GM19452 (cell line): ENCODE data around the gene DLG2.

Experiments used
- ATAC-seq: cut with Tn5 transposase; IDR thresholded peaks from one replicate; pipeline ENCODE4 v1.9.1; 2021; ENCODE audit not compliant: unreplicated experiment

Gene DLG2

DNA sequence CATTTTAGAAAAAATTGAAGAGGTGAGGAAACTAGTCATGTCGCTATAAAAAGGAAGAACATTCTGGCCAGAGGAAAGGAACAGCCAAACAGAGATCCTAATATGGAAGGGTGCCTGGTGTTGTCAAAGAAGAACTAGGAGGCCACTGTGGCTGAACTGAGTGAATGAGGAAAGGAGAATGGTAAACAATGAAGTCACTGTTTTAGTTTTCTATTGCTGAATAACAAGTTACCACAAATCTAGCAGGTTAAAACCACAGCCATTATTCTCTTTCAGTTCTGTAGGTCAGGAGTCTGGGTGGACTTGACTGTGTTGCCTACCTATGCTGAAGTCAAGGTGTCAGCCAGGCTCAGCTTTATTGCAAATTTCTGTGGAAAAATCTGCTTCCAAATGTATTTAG lies 1791.7 kb downstream of the DLG2 start:
- peak; percentile 90 for ATAC-seq

DNA sequence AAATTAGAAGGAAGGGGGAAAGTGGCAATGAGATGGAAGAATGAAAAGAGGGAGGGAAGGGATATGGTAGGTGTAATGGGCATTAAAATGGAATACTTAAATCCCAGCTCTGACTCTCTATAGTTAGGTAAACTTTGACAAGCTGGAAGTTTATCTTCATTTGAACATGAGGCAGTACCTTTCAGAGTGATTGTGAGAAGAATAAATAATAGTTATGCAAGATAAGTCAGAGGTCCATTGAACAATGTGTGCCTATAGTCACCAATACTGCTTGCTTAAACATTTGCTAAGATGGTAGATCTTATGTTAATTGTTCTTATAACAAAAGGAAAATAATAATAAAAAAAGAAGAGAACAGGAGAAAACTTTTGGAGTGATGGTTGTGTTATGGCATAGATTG lies 1795.2 kb downstream of the DLG2 start:
- no peak for ATAC-seq

DNA sequence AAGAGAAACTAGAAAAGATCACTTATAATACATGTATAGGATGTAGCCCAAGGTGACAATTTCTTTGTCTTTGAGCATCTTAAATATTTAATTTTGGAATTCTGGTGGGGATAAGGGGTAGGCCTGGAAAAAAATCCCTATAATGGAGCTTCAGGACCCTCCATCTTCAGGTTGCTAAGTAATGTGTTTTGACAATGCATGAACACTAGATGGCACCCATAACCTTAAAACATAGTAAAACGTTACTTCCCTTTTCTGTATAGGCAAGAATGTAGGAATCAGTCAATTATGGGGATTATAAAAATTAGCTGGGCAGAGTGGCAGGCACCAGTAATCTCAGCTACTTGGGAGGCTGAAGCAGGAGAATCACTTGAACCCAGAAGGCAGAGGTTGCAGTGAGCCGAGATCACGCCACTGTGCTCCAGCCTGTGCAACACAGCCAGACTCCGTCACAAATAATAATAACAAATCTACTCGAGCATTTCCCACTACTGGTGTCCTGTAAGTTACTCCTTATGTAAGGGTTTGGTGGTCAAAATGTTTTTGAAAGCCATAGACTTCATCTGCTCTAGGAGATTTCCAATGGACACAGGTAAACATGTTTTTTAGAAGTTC lies 1799.1 kb downstream of the DLG2 start:
- ATAC-seq: peak; percentile 78

DNA sequence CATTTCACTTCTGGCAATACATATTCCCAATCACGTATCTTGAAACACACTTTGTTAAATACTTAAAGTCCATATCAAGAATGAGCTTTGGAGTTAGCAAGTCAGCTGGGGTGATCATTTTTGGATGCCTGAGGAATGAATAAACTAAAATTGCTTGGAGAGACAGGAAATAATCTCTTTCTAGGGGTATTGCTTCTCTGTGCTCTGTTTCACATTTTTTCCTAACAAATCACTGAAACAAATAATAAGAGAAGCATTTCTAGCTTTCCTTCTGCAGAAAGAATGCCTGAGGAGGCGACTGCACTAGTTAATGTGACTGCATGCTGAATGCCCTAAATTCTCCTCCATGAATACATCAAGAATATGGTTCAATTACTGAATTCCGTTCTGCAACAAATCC lies 1799.6 kb downstream of the DLG2 start:
- ATAC-seq: no peak

DNA sequence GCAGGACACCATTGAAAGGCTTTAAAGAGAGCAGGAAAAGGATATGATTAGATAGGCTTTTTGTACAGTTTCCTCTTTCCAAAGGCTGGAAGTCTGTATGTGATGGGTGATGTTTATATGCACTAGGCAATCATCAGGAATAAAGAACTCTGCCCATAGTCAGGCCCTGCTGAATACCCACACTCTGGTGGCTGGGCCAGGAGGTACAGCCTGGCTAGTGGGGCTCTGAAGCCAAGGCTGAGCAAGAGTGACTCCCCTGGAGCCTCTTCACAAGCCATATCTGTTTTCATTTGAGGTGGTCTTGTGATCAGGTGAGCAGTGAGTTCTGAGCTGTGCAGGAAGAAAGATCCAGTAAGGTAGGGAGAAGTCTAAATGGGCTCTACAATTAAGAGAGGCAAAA lies 1801.1 kb downstream of the DLG2 start:
- ATAC-seq: no peak

DNA sequence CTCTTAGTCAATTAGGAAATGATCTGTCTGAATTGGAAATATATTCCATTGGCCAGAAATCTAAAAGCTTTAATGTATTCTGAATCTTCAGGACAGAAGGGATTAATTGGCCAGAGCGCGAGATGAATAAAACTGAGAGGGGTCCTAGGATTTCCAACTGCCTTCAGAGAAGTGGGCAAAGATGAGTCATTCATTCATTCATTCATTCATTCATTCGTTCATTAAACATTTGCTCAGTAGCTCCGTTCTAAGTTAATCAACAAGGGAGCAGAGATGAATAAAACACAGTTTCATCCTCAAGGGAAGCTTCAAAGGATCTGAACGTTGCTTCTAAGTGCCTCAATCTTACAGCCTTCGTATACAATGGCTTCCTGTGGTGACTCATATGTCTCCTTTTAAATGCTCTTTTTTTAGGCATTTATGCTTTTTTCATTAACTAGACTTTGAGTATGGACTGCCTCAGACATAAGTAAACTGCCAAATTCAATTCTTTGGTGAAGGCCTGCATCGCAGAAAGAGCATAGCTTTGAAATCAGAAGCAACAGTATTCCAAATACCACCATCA lies 1803.6 kb downstream of the DLG2 start:
- ATAC-seq: no peak

DNA sequence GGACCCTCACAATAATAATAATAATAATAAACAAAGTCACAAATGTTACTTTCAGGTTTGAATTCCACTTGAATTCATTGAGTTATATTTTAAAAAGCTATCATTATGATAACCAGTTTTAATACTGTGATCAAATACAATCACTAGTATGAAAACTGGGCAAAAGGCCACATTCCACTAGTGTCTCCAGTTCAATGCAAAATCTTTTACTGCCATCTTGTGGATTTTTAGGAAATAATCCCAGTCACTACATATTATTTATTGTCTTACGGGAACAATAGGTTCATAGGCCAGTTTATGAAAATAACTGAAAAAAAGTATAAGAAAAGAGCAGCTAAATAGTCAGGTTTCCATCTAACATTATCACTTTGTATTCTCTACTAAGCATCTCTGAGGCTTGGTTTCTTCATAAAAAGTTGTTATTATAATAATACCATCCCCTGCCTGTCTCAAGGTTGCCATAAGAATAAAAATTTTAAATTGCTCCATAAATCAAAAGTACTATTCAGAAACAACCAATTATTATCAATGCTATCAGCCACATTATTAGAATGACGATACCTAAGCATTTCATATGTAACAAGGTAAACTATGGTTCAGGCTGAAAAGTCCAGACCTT lies 1807.1 kb downstream of the DLG2 start:
- no peak for ATAC-seq

DNA sequence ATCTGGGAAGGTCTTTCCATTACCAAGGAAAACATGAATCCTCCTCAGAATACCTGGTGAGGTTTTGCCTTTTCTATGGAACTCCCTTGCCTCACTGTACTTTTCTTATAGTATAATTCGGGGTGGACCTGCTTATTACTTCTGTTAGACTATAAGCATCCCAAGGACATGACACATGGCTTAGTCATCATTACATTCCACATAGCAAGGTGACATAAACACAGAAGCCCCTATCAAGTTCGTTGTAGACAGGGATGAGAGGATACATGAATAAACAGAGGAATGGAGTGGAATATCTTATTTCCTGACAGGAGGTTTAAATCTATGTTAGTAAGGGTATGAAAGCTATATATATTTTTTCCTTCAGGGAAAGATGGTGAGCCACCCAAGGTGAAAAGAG lies 1808.8 kb downstream of the DLG2 start:
- ATAC-seq: no peak

DNA sequence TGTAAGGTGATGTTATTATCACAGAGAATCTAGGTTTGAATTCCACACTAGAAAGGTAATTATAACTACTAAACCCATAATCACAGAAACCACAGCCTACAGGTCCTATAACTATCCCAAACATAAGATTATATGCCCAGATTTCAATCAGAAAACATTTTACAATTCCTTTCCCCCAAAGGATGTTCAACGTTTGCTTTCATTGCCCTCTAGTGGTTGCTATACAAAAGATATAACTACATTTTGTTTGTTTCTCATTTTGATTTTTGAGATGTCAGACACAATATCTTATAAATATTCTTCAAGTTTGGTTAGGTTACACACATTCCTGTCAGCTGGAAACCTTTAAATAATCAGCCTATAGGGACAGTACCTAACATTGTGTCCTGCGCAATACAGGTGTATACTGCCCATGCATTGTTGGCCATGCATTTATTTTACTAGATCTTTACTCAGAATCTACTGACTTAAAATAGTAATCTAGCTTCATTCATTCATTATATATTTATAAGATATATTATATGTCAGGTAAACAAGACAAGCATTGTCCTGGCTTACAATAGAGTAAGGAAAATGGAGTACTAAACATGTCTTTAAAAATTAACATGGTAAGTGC lies 1810.5 kb downstream of the DLG2 start:
- ATAC-seq: no peak

DNA sequence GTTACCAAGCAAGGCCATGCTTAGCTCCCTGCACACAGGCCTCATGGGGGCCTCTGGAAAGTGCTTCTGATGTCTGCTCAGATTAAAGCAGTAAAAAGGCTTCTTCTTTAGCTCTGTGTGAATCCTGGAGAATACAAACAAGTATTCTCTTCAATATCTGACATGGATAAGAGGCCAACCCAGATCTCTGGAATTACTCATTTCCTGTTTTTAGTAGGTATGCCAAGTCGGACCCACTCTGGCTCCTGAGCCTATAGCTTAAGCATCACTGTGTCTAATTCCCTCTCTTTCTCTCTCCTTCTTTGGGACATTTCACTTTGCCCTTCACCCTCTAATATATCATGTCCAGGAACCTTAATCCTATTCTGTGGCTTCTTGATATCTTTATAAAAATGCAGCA lies 1811.4 kb downstream of the DLG2 start:
- no peak for ATAC-seq

DNA sequence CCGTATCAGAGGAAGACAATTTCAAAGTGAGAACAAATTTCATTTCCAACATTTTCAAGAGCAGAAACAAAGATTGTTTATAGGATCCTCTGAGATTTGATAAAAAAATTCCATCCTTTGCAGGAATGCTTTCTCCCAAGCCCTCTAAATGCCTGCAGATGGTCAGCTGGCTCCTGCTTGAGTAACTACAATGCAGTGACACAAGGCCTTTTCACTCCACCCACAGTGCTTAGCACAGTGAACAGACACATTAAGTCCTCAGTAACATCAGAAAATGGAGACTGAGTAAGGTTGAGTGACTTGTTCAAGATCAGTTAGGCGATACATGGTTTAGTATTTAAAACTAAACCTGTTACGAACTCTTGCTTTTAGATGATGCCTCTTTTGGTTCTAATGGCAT lies 1813.8 kb downstream of the DLG2 start:
- no peak for ATAC-seq

DNA sequence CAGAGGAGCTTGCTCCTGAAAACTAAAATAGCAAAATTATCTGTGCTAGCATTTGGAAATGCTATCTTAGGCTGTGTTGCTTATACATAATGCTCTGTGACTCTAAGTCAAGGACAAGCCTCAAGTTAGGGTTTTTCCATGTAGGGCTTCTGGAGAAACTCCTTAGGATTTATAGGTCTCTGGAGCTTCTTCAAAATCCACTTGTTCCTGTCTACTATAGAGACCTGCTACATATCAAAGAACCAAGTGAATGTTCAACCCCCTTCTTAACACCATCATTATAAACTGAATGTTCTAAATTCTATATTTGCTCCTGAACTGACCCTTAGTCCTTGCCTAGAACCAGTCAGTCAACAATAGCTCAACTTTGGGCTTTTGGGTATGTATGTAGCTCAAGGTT lies 1817.9 kb downstream of the DLG2 start:
- no peak for ATAC-seq

DNA sequence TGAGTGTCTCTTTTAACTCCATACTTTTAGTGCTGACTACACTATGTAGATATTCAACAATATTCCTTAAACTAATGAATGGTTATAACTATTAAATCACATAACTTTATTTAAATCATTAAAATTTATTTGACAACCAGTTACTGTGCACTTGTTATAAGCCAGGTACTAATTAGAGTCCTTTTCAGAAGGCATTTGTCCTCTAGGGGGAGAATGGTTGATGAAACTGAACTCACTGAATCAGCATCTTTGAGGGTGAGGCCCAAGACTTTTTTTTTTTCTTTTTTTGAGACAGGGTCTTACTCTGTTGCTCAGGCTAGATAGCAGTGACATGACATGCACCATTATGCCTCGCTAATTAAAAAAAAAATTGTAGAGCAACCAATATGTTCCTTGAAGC lies 1825.3 kb downstream of the DLG2 start:
- ATAC-seq: no peak

DNA sequence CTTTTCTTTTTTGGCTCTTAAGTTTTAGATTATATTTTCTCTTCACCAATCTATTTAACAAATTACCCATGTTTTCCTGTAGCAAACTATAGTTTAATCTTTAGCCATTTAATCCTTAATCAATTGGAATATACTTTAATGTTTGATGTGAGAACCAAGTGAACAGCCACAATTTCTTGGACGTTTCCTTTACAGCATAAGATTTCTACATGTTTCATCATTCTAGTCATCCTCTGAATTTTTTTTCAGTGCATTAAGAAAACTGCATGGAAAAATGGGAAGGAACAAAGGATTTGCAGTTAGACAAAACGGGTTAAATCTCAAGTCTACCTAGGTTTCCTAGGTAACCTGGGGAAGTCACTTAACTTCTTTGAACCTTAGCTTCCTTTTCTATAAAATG lies 1833.8 kb downstream of the DLG2 start:
- no peak for ATAC-seq

DNA sequence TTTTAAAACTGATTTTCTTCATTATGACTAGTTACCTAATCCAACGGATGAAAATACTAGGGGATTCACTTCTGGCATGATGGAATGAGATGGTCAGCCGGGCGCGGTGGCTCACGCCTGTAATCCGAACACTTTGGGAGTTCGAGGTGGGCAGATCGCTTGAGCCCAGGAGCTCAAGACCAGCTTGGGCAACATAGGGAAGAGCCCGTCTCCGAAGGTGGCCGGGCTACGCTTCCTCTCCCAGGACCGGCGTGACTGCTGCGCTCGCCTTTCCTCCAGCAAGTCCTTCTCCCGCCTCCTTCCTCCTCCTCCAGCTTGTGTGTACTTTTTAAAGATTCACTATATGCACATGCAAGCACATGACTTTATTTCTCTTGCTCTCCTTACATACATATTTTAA lies 1835.6 kb downstream of the DLG2 start:
- ATAC-seq: no peak

DNA sequence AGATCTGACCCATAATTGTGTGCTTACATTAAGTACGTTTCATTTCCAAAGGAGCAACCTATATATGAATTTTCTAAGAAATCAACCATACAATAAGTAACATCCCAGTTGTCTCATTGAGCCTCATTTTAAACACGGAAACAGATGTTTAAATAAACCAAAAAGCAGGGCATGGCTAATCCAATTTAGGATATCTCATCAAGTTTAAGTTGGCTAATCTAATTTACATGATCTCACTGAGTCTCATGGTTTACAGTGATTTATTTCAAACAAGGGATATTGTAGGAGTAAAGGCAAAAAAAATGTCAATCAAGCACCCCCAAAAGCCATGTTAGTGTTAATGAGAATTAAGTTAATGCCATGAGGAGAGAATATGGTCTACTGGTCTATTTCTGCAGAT lies 1841.2 kb downstream of the DLG2 start:
- ATAC-seq: no peak

DNA sequence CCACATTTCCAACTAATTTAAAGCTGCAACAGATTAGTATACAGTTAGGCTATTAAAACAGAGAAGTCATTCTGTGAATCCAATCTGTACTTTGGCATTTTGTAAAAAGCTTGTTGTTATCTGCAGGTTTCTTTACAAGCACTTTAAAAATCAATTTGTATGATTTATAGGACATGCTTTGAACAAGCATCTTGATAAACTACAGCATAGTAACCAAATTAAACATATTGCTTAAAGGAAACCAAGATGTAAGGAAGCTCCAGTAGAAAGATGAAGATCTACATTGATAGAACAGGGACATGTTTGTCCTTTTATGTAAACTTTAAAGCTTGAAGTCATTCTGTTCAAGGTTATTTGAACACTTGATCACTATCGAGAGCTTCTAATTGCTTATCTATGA lies 1842.7 kb downstream of the DLG2 start:
- ATAC-seq: no peak

DNA sequence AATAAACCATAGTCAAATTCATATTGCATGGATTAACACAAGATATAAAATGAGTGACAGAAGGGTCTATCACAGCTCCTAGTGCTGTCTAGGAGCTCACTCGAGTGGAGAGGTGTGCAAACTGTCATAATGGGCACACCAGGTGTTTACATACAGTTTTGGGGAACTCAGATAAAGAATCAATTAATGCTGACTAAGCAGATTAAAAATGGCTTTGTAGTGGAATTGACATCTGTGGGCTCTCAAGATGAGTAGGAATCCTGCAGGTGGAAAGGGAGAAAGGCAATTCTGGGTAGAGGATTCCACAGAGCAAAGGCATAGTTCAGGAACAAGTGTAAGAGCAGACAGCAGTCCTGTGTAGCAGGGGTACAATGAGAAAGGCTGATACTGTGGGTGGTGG lies 1844.8 kb downstream of the DLG2 start:
- ATAC-seq: no peak

DNA sequence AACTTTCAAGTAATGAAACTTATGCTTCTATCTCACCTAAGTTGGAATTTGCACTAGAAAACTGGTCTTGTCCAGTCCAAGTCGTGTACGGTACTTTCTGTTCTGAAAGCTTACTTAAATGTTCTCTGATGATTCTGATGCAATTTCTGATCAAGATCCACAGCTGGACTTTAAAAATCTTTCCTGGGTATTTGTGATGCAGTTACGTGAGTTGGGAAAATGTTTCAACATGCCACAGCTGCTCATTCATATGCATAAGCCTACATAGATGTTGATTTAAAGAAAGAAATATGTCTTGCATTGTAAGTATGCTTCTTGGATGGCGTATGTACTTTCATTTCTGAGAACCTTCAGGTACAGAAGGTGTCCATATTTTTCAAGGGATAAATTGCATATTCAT lies 1847.3 kb downstream of the DLG2 start:
- ATAC-seq: no peak

DNA sequence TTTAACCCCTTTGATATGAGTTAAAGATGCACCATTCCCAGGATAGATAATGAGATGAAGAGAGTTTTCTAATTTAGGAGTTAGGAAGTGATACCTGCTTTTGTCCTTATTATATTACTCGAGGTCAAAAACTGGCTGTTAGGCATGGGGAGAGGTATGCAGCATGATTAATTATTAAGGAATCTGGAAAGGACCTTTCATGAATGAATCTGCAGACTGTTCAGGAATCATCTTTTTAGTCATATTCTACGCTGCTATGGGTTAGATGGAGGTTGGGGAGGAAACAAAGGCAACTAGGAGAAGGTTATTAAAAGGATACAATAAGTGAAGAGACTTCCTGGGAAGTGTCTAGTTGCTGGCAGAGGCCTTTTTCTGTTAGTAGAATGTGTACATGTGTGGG lies 1848.5 kb downstream of the DLG2 start:
- no peak for ATAC-seq

DNA sequence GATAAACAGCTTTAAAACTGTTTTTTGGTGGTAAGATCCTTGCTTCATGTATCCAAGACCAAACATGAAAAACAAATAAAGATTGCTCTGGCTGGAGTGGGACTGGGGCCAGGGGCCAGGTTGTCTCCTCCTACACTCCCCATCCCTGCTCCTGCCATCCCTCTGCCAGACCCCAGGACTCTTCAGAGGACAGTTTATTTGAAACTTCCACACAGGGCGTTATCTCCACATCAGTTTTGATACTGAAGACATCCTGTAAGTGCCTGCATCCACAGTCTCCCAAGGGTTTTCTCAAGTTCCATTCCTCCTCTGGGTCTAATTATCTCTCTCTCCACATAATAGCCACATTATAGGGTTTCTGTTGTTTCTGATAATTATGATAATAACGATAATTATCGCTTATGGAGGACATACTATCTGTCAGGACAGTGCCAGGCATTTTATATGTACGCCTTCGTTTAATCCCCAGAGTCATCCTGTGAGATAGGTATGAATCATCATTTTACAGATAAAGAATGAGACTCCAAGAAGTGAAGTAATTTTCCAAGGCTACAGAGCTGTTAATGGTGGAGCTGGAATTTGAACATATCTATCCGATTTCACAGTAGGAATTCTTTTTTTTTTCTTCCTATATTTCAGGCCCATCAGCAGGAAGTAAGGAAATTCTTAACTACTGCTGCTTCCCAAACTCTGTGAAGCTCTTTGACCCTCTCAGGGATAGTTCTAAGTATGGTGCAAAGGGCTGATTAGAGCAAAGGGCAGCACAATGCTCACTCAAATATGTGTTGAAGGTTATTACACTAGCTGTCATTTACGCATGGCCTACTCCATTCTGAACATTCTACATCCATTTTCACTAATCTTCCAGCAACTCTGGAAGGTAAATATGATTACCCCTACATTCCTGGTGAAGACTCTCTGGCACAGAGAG lies 1852.9 kb downstream of the DLG2 start:
- ATAC-seq: no peak
